Left ventricle myocardium inferior (tissue), 1 donor: ENCODE data around the gene ZNF532. TPM values are rescaled to one million over a fixed set of nuclear protein-coding genes. Genes with fewer than 3 reads are reported as not detected.

Source experiments
- DNase-seq: peaks from one replicate; pipeline ENCODE4 v3.0.0-alpha.2; 2020
- H3K27ac ChIP-seq: fragments of 200-600 bp; replicated peaks from 2 replicates; pipeline ENCODE4 v1.8.0; 2021
- H3K27me3 ChIP-seq: fragments of 200-600 bp; 2 replicates; pipeline ENCODE4 v1.8.0; 2021; ENCODE audit warnings: low read depth
- H3K36me3 ChIP-seq: fragments of 200-600 bp; 2 replicates; pipeline ENCODE4 v1.8.0; 2021
- H3K4me1 ChIP-seq: fragments of 200-600 bp; 2 replicates; pipeline ENCODE4 v1.8.0; 2021
- H3K4me3 ChIP-seq: fragments of 200-600 bp; 2 replicates; pipeline ENCODE4 v1.8.0; 2021; ENCODE audit warnings: mild to moderate bottlenecking, moderate library complexity
- H3K9me3 ChIP-seq: fragments of 200-600 bp; replicated peaks from 2 replicates; pipeline ENCODE4 v1.8.0; 2021
- intact Hi-C: fragments of 100-400 bp; cut with micrococcal nuclease; formaldehyde crosslinking; loops from one replicate; pipeline ENCODE4 v1.11.0; 2022
- total RNA-seq: library from RNA; stranded (reverse); fragmentation: NEBNext Ultra II Directional; extraction: Animal tissue kit (Norgen Biotek cat#: 25700); gene quantifications from one replicate; pipeline ENCODE4 v1.2.1, GENCODE V29; 2021
- TF ChIP-seq, protein P1 (sequence below): fragments of 200-600 bp; IDR thresholded peaks from 2 replicates; pipeline ENCODE4 v1.8.0; 2021; ENCODE audit warnings: antibody characterized with exemption, mild to moderate bottlenecking, borderline replicate concordance
- donor health status: DM: no; HTN: yes; CAD: no; lungs with severe emphysema.

Gene ZNF532
- total RNA-seq, 1 donor from 2014 or later, result 59.3 TPM

DNA sequence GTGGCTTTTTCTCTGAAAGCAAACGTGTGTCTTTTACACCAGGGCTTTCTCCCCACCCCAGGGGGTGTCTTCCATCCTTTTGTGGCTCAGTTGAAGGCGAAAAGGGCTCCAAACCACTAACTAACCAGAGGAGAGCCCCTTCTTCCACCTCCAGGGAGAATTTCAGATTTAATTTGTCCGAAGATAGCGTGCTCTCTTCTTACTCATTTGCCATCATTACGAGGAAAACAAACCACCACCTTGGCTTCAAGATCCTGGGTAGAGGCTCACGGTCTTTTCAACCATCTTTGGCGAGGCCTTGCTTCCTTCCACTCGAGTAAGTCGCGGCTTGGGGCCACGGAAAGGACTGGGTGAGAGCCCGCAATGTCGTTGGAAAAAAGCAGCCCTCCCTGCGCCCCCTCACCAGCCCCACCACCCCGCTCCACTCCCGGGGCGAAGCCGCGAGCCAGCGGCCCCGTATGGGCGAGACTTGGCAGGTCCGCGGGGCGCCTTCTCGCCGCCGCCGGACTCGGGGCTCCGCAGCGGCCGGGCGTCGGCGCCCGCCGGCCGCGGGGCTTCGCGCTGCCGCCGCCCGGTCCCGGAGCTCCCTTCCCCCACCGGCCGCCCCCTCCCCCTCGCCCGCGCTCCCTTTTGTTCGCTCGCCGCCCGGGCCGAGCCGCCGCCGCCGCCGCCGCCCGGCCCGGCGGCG, 1.7 kb upstream of the ZNF532 start:
- peak; percentile 41 for DNase-seq
- Histone ChIP-seq H3K27ac (peak overlapping the region; percentile 99), H3K4me1 (peaks cover 89% of the 10 kb centered on the region), H3K36me3 (peaks cover 4% of the 10 kb centered on the region), H3K9me3 (no peaks in the 10 kb centered on the region), H3K4me3 (peak overlapping the region; percentile 73), H3K27me3 (no peaks in the 10 kb centered on the region)
- TF ChIP-seq, protein P1, sequence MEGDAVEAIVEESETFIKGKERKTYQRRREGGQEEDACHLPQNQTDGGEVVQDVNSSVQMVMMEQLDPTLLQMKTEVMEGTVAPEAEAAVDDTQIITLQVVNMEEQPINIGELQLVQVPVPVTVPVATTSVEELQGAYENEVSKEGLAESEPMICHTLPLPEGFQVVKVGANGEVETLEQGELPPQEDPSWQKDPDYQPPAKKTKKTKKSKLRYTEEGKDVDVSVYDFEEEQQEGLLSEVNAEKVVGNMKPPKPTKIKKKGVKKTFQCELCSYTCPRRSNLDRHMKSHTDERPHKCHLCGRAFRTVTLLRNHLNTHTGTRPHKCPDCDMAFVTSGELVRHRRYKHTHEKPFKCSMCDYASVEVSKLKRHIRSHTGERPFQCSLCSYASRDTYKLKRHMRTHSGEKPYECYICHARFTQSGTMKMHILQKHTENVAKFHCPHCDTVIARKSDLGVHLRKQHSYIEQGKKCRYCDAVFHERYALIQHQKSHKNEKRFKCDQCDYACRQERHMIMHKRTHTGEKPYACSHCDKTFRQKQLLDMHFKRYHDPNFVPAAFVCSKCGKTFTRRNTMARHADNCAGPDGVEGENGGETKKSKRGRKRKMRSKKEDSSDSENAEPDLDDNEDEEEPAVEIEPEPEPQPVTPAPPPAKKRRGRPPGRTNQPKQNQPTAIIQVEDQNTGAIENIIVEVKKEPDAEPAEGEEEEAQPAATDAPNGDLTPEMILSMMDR, result no peak
- intact Hi-C loops, result loop anchor here (10.0 kb wide), 1 partner anchor 202 kb away; no protein-coding TSS in a partner anchor

DNA sequence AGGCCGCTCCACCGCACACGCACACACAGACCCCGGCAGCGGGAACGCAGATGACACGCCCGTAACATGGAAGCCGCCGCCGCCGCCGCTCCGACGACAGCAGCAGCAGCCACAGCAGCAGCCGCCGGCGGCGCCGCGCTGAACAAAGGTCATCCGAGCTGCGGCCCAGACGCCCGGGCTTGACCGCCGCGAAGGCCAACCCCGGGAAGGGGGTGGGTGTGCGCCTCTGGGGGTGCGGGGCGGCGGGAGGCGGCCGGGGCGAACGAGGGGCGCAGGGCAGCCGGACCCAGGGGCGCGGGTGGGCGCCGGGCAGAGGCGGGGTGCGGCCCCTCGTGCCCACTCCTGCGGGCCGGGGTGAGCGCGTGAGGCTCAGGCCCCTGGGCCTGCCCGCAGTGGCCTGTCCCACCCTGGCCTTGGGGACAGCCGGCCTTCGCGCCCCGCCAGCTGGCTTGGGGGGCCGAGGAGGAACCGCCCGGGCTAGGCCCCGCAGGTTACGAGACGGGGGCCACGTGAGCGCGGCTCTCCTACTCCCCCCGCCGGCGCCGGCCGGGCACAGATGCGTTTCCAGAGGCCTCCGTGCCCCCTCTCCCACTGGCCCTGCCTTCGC, 1.0 kb upstream of the ZNF532 start:
- intact Hi-C loops, result loop anchor here (10.0 kb wide), 1 partner anchor 201 kb away; no protein-coding TSS in a partner anchor
- peak; percentile 60 for DNase-seq
- TF ChIP-seq, protein P1, result no peak

DNA sequence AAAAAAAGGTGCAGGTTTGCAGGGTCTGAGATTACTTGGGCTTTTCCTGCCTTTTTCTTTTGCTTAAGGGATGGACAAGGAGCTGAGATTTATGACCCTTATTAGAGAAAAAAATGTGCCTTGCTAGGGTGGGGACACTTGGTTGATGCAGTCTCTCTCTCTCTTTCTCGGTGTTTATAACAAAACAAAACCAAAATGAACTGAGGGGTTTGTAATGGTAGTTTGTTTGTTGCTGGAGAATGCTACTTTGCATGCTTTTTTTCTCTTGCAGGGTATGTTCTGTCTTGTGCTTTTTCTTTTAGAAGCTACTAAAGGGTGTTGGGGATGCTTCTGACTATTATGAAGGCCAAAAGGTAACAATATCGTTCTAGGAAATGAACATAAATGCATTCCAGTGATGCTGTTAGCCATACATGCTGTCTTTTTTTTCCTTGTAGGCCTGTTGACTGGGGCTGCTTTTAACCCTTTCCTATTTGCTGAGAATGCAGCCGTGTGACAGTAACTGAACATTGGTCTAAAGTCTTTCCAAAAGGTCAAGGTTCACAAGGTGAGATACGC, 435 bp downstream of the ZNF532 start:
- H3K27ac ChIP-seq, result peak overlapping the region; percentile 99
- H3K4me1 ChIP-seq, result peaks cover 82% of the 10 kb centered on the region
- H3K9me3 ChIP-seq, result no peaks in the 10 kb centered on the region
- TF ChIP-seq, protein P1, result no peak
- H3K4me3 ChIP-seq, result peak overlapping the region; percentile 73
- no peak for DNase-seq
- peaks cover 25% of the 10 kb centered on the region for H3K36me3 ChIP-seq
- intact Hi-C loops, result loop anchor here (10.0 kb wide), 1 partner anchor 200 kb away; no protein-coding TSS in a partner anchor
- no peaks in the 10 kb centered on the region for H3K27me3 ChIP-seq

More for the DNA sequence above, 1.0 kb upstream of the ZNF532 start:
- no peaks in the 10 kb centered on the region for H3K9me3 ChIP-seq
- no peaks in the 10 kb centered on the region for H3K27me3 ChIP-seq
- H3K4me3 ChIP-seq, result peak overlapping the region; percentile 73
- H3K27ac ChIP-seq, result peak overlapping the region; percentile 99
- H3K4me1 ChIP-seq, result peaks cover 88% of the 10 kb centered on the region
- peaks cover 10% of the 10 kb centered on the region for H3K36me3 ChIP-seq

DNA sequence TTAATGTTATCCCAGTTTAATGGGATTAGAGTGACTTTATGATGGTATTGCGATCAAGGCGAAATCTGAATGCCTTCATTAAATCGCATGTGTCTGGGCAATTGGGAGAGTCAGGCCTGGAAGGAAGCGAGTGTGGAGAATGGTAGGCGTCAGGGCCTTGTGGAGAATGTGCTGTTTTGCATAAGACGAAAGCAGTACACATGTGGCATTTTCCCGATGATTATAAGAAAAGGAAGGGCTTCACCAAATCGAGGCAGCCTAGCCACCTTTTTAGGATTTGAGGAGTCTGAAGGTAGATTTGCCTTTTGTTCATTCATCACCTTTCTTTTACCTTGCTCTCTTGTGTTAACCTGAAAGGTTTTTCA, 1.0 kb downstream of the ZNF532 start:
- intact Hi-C loops, result loop anchor here (10.0 kb wide), 1 partner anchor 199 kb away; no protein-coding TSS in a partner anchor
- Histone ChIP-seq H3K36me3 (peaks cover 27% of the 10 kb centered on the region), H3K27ac (peak overlapping the region; percentile 99), H3K27me3 (no peaks in the 10 kb centered on the region), H3K4me3 (peak overlapping the region; percentile 73), H3K9me3 (no peaks in the 10 kb centered on the region), H3K4me1 (peaks cover 82% of the 10 kb centered on the region)
- DNase-seq, result no peak
- TF ChIP-seq, protein P1, result no peak

DNA sequence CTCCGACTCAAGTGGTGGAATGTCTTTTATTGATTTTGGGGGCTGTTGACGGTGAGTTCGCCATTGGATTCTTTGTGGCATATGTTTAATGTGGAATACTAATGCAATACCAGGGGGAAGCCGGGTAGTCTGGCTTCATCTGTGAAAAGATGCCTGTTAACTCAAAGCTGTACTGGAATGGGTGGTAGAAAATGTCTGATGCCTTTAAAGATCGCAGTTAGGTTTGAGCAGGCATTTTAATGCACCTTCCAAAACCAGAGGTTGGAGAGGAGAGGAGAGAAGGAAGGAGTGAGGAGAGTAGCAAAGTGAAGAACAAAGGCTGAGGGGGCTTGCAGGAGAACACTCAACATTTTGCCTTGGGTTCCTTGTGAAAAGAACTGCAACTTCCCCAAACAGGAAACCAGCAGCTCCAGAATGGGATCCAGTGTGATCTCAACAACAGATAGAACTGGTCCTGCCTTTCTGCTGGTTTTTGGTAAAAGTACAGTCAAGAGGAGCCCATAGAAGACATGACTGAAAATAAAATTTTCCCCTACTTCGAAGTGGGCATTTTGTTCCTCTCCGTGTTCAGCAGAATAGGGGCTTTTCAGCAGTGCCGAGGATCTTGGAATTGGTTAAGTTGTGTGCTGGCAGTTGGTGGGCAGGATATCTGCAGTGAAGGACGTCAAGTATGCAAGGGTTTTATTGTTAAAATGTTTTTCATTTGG, 1.5 kb downstream of the ZNF532 start:
- intact Hi-C loops, result loop anchor here (10.0 kb wide), 1 partner anchor 199 kb away; no protein-coding TSS in a partner anchor
- peaks cover 82% of the 10 kb centered on the region for H3K4me1 ChIP-seq

More for the DNA sequence above, 1.5 kb downstream of the ZNF532 start:
- TF ChIP-seq, protein P1, result no peak
- H3K9me3 ChIP-seq, result no peaks in the 10 kb centered on the region
- H3K27me3 ChIP-seq, result no peaks in the 10 kb centered on the region
- peak overlapping the region; percentile 73 for H3K4me3 ChIP-seq
- H3K27ac ChIP-seq, result peak overlapping the region; percentile 99
- peaks cover 31% of the 10 kb centered on the region for H3K36me3 ChIP-seq
- no peak for DNase-seq
